ENCODE measurements around the gene BSN. TPM values are rescaled to one million over a fixed set of nuclear protein-coding genes. Genes with fewer than 3 reads are reported as not detected.

BSN gene
- total RNA-seq, 1 donor from 2014 or later, result 46.9 TPM

DNA sequence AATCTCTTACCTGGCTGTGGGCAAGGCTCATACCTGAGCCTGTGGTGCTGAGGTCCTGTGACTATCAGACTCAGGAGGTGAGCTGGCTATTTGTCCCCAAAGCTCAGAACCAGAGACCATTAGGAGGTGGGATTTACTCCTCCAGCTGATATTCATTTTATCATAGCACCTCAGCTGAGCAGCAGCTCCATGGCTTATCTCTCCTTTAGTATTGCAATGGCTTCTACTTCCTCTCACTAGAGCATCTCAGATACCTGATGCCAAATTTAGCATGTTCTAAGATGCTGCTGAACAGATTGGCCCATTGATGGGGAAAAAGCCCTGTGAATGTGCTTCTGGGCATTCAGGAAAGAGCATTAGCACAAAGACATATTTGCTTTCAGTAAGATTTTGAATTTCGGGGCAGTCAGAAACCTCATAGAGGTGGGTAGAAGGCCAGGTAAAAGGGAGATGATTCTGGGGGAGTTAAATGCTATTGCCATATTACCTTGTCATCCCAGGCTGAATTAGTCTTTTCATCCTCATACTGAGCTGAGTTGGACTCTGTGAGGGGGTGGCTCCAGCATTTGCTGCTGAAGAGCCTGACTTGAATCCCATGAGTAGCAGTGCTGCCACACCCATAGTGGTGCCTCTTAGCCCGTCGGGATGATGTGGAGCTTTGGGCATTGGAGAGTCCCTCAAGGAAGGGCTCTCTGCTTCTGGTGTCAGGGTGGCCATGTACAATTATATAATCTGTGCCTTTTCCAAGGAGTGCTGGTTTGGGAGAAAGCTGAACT is 2.4 kb downstream of the BSN start:
- Mint-ChIP-seq H3K9me3 (ENCODE audit: unreplicated experiment) (peaks cover 17% of the 10 kb centered on the region), H3K4me3 (ENCODE audit: unreplicated experiment) (peak overlapping the region; percentile 96), H3K27ac (ENCODE audit: unreplicated experiment) (no peak overlapping the region), H3K4me1 (ENCODE audit: low read depth, unreplicated experiment) (peaks cover 42% of the 10 kb centered on the region), H3K36me3 (ENCODE audit: unreplicated experiment) (no peaks in the 10 kb centered on the region), H3K27me3 (ENCODE audit: unreplicated experiment) (peaks cover 14% of the 10 kb centered on the region)
- TF ChIP-seq CTCF (IDR thresholded peaks at IDR 0.05; ENCODE audit: partially characterized antibody, unreplicated experiment), result no peak
- no peak for DNase-seq

DNA sequence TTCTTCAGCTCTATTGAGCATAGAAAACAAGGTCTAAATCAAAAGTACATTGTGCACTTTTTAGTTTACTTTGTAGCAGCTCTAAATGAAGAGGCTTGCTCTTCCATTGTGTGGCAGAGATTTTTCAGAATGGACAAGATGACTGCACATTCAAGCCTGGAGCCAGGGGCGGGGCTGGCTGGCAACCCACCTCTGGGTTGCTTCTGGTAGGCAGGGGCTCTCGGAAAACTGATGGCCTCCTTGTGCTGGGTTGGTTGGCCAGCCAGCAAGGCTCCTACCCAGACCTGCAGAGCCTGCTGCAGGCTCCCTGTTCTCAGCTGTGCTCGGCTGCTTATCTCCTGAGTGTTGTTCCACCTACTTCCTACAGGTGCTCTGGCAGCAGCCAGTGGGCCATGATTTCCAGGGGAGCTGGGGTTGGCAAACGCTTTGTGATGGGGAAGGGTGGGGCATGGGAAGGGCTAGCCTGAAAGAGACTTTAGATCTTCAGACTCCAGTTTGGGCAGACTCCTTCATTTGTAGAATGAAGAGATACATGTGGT is 8.8 kb downstream of the BSN start:
- Mint-ChIP-seq H3K27ac (ENCODE audit: unreplicated experiment) (no peak overlapping the region), H3K27me3 (ENCODE audit: unreplicated experiment) (no peaks in the 10 kb centered on the region), H3K4me1 (ENCODE audit: low read depth, unreplicated experiment) (peaks cover 13% of the 10 kb centered on the region), H3K36me3 (ENCODE audit: unreplicated experiment) (no peaks in the 10 kb centered on the region), H3K4me3 (ENCODE audit: unreplicated experiment) (no peak overlapping the region), H3K9me3 (ENCODE audit: unreplicated experiment) (peaks cover 4% of the 10 kb centered on the region)
- no peak for DNase-seq
- TF ChIP-seq CTCF (IDR thresholded peaks at IDR 0.05; ENCODE audit: partially characterized antibody, unreplicated experiment), result peak; percentile 9

- H3K4me1 Mint-ChIP-seq (ENCODE audit: low read depth, unreplicated experiment), result peaks cover 7% of the 10 kb centered on the region
- H3K4me3 Mint-ChIP-seq (ENCODE audit: unreplicated experiment), result no peak overlapping the region
- no peak for DNase-seq
- no peak overlapping the region for H3K27ac Mint-ChIP-seq (ENCODE audit: unreplicated experiment)
- H3K36me3 Mint-ChIP-seq (ENCODE audit: unreplicated experiment), result no peaks in the 10 kb centered on the region
- no peak for TF ChIP-seq CTCF (IDR thresholded peaks at IDR 0.05; ENCODE audit: partially characterized antibody, unreplicated experiment)
- peaks cover 2% of the 10 kb centered on the region for H3K9me3 Mint-ChIP-seq (ENCODE audit: unreplicated experiment)
- no peaks in the 10 kb centered on the region for H3K27me3 Mint-ChIP-seq (ENCODE audit: unreplicated experiment)
Measured at GRCh38 chr3:49563766-49564165, 9.5 kb downstream of the BSN start.

DNA sequence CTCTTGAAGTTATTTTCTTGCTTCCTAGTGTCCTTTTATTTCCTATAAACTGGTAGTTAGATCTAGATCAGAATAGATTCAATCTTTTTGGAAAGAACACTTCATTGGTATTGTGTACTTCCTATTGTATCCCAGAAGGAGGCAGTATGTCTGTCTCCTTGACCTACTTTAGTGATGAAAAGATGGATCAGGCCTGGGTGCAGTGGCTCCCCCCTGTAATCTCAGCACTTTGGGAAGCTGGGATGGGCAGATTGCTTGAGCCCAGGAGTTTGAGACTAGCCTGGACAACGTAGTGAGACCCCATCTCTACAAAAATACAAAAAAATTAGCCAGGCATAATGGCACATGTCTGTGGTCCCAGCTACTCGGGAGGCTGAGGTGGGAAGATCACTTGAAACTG is 12.0 kb downstream of the BSN start:
- Mint-ChIP-seq H3K27ac (ENCODE audit: unreplicated experiment) (no peak overlapping the region), H3K36me3 (ENCODE audit: unreplicated experiment) (no peaks in the 10 kb centered on the region), H3K4me3 (ENCODE audit: unreplicated experiment) (no peak overlapping the region), H3K9me3 (ENCODE audit: unreplicated experiment) (peaks cover 3% of the 10 kb centered on the region), H3K27me3 (ENCODE audit: unreplicated experiment) (no peaks in the 10 kb centered on the region), H3K4me1 (ENCODE audit: low read depth, unreplicated experiment) (peaks cover 10% of the 10 kb centered on the region)
- no peak for DNase-seq
- peak; percentile 17 for TF ChIP-seq CTCF (IDR thresholded peaks at IDR 0.05; ENCODE audit: partially characterized antibody, unreplicated experiment)

DNA sequence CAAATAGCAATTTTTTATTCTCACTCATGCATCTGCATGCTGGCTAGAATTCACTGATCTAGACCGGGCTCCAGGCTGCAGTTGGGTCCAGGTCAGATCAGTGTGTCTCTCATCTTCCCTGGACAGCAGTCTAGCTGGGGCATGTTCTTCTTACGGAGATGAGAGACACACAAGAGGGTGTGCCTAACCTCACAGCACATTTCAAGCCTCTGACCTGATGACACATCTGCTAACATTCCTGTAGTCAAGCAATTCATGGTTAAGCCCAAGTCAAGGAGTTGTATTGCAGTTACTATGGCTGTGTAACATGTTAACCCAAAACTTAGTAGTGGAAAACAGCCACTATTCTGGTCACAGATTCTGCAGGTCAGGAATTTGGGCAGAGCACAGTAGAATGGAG is 13.1 kb downstream of the BSN start:
- Mint-ChIP-seq H3K27me3 (ENCODE audit: unreplicated experiment) (no peaks in the 10 kb centered on the region), H3K36me3 (ENCODE audit: unreplicated experiment) (no peaks in the 10 kb centered on the region), H3K9me3 (ENCODE audit: unreplicated experiment) (peaks cover 3% of the 10 kb centered on the region), H3K4me3 (ENCODE audit: unreplicated experiment) (no peak overlapping the region), H3K27ac (ENCODE audit: unreplicated experiment) (no peak overlapping the region), H3K4me1 (ENCODE audit: low read depth, unreplicated experiment) (peaks cover 13% of the 10 kb centered on the region)
- no peak for TF ChIP-seq CTCF (IDR thresholded peaks at IDR 0.05; ENCODE audit: partially characterized antibody, unreplicated experiment)
- DNase-seq, result no peak

Data from glutamatergic neuron (in vitro differentiated cells).